Endothelial cell of umbilical vein (primary cell): ENCODE results near the gene DUSP16. TPM values are rescaled to one million over a fixed set of nuclear protein-coding genes. Genes with fewer than 3 reads are reported as not detected.
"Not testable (repeated sequence)": the region's sequence is repeated elsewhere in the genome, so short reads cannot be mapped to it uniquely, and the experiment has no call there.

Source experiments
- BruUV-seq: library from RNA; stranded (reverse); fragments of 400-500 nt; replicated peaks from 2 replicates; lab custom pipeline; 2021; lab: Mats Ljungman, UMichigan
- CTCF ChIA-PET: fragments of 300-600, 350-600 bp; sonication (Branson Sonifier 250); formaldehyde crosslinking; loops from one replicate; lab custom pipeline; 2021; ENCODE audit warnings: antibody characterized with exemption, inconsistent platforms; lab: Charles Lee
- POLR2A ChIA-PET: fragments of 300-600, 350-600 bp; sonication (Branson Sonifier 250); formaldehyde crosslinking; loops from one replicate; lab custom pipeline; 2021; ENCODE audit warnings: antibody characterized with exemption, inconsistent platforms; lab: Charles Lee
- DNase-seq: peaks from one replicate; pipeline ENCODE4 v3.0.0-alpha.2; 2011; ENCODE audit warnings: low read depth, low spot score
- FAIRE-seq: peaks from 2 replicates; lab custom pipeline; 2011; peaks lifted over from hg19 to GRCh38; lab: Jason Lieb, UNC
- H2AFZ ChIP-seq: 2 replicates; pipeline ENCODE4 v1.6.0; 2012; ENCODE audit warnings: low read depth, low read length, control low read depth, inconsistent platforms
- H3K27ac ChIP-seq: 2 replicates; pipeline ENCODE4 v1.5.1; 2011; ENCODE audit warnings: low read depth, mild to moderate bottlenecking, control low read depth, low read length, moderate library complexity; ENCODE audit not compliant: insufficient read depth
- H3K27me3 ChIP-seq, 2 experiments: 2 replicates each; pipeline versions ENCODE4 v1.6.0 to v1.6.1; 2011; ENCODE audit warnings: low read length in 2 of 2, mixed read lengths in 1 of 2; ENCODE audit not compliant: control insufficient read depth in 2 of 2, insufficient read depth in 2 of 2
- H3K36me3 ChIP-seq, 2 experiments: 2 replicates in 1 of 2; 3 replicates in 1 of 2; pipeline ENCODE4 v1.5.1; 2011; ENCODE audit warnings: low read length in 2 of 2, mild to moderate bottlenecking in 1 of 2, moderate library complexity in 1 of 2; ENCODE audit not compliant: control insufficient read depth in 2 of 2, insufficient read depth in 2 of 2; ENCODE audit errors: extremely low read depth in 1 of 2
- H3K4me1 ChIP-seq: 3 replicates; pipeline ENCODE4 v1.5.1; 2011; ENCODE audit warnings: mild to moderate bottlenecking, low read length; ENCODE audit not compliant: control insufficient read depth, insufficient read depth; ENCODE audit errors: extremely low read depth
- H3K4me2 ChIP-seq: 2 replicates; pipeline ENCODE4 v1.6.1; 2011; ENCODE audit warnings: low read length, control low read depth, mixed read lengths; ENCODE audit not compliant: insufficient read depth
- H3K4me3 ChIP-seq, 3 experiments: fragments of 200-600 bp in 1 of 3; sonication (generic), shearing (Covaris generic) in 1 of 3; replicated peaks in 1 of 3; 2 replicates each; pipeline ENCODE4 v1.5.1; 2011 to 2016; ENCODE audit warnings: control low read depth in 3 of 3, low read length in 3 of 3, mild to moderate bottlenecking in 2 of 3, inconsistent platforms in 1 of 3, low read depth in 1 of 3, moderate library complexity in 1 of 3; ENCODE audit not compliant: insufficient read depth in 1 of 3
- H3K79me2 ChIP-seq: 2 replicates; pipeline ENCODE4 v1.6.0; 2012; ENCODE audit warnings: low read length, inconsistent platforms; ENCODE audit not compliant: control insufficient read depth, insufficient read depth
- H3K9ac ChIP-seq: replicated peaks from 2 replicates; pipeline ENCODE3; 2011; ENCODE audit warnings: low read length, control low read depth; ENCODE audit not compliant: insufficient read depth; ENCODE audit errors: extremely low read depth
- H3K9me1 ChIP-seq: replicated peaks from 3 replicates; pipeline ENCODE4 v1.6.0; 2011; ENCODE audit warnings: mild to moderate bottlenecking, low read length; ENCODE audit not compliant: control insufficient read depth, insufficient read depth; ENCODE audit errors: extremely low read depth
- H3K9me3 ChIP-seq: replicated peaks from 2 replicates; pipeline ENCODE4 v1.5.1; 2012; ENCODE audit warnings: low read length, inconsistent platforms; ENCODE audit not compliant: control insufficient read depth, insufficient read depth
- H4K20me1 ChIP-seq: replicated peaks from 2 replicates; pipeline ENCODE3; 2011; ENCODE audit warnings: mild to moderate bottlenecking, low read length; ENCODE audit not compliant: control insufficient read depth, insufficient read depth; ENCODE audit errors: extremely low read depth
- CTCF ChIP-seq, 2 donors: IDR thresholded peaks; 1 replicate in 1 of 2; 2 replicates in 1 of 2; pipeline ENCODE4 v1.5.1; 2011; ENCODE audit warnings: low read length in 2 of 2, mild to moderate bottlenecking in 2 of 2, moderate library complexity in 2 of 2, control low read depth in 1 of 2, inconsistent platforms in 1 of 2, low read depth in 1 of 2; ENCODE audit not compliant: insufficient read depth in 1 of 2; ENCODE audit errors: extremely low read depth in 1 of 2
- EZH2 ChIP-seq: IDR thresholded peaks from 2 replicates; pipeline ENCODE4 v1.6.1; 2012; ENCODE audit warnings: borderline replicate concordance, low read depth, mild to moderate bottlenecking, moderate library complexity, low read length, inconsistent platforms; ENCODE audit not compliant: severe bottlenecking
- FOS ChIP-seq: IDR thresholded peaks from 2 replicates; pipeline ENCODE4 v1.6.1; 2011; ENCODE audit warnings: mild to moderate bottlenecking, low read length, moderate library complexity, borderline replicate concordance; ENCODE audit not compliant: insufficient read depth
- GATA2 ChIP-seq: IDR thresholded peaks from 2 replicates; pipeline ENCODE4 v1.7.0; 2011; ENCODE audit warnings: low read depth, mild to moderate bottlenecking, moderate library complexity, mixed read lengths, low read length; ENCODE audit not compliant: insufficient read length, insufficient read depth
- JUN ChIP-seq: IDR thresholded peaks from 2 replicates; pipeline ENCODE4 v1.6.1; 2011; ENCODE audit warnings: borderline replicate concordance, low read depth; ENCODE audit not compliant: insufficient read length, insufficient read depth
- MAX ChIP-seq: IDR thresholded peaks from 2 replicates; pipeline ENCODE4 v1.6.1; 2011; ENCODE audit not compliant: insufficient read depth, insufficient read length
- MYC ChIP-seq: IDR thresholded peaks from one replicate; pipeline ENCODE4 v1.6.1; 2011; ENCODE audit warnings: mild to moderate bottlenecking, low read depth, low read length
- POLR2A ChIP-seq: IDR thresholded peaks from 2 replicates; pipeline ENCODE4 v1.6.1; 2012; ENCODE audit warnings: low read depth, mild to moderate bottlenecking, control low read depth, low read length
- POLR2AphosphoS5 ChIP-seq: IDR thresholded peaks from 2 replicates; pipeline ENCODE4 v1.6.1; 2012; ENCODE audit warnings: low read depth, mild to moderate bottlenecking, control low read depth, low read length, moderate library complexity; ENCODE audit not compliant: insufficient read depth
- dilution Hi-C: fragments of 300-500 bp; cut with MboI; formaldehyde crosslinking; loops from one replicate; pipeline ENCODE4 v1.15.0; 2019; ENCODE audit warnings: low sequenced_read_pairs; ENCODE audit not compliant: extremely low pct_ligation_motif_present
- intact Hi-C: fragments of 100-400 bp; cut with micrococcal nuclease; formaldehyde crosslinking; loops from one replicate; pipeline ENCODE4 v1.10.0; 2022
- polyA plus RNA-seq, 4 experiments: library from polyadenylated mRNA; depleted of rRNA in 3 of 4; stranded (reverse) in 3 of 4; unstranded in 1 of 4; fragments of >200 nt; gene quantifications; 2 replicates each; pipeline versions ENCODE4 v1.2.1 to v1.2.3, GENCODE V29; 2011 to 2012; ENCODE audit warnings: missing spikeins in 1 of 4
- total RNA-seq: library from RNA; stranded (reverse); gene quantifications from 2 replicates; pipeline ENCODE4 v1.2.3, GENCODE V29; 2021

The DUSP16 gene
- total and polyA plus RNA-seq, 2 donors (not counting 3 experiments of a cell fraction or from before 2014, with no cell fraction given) = 7.4 to 19.5 TPM

GRCh38 chr12:12473223-12473622 lies 89.4 kb downstream of the DUSP16 start:
- dilution Hi-C loops = no loop called here
- Histone ChIP-seq H3K4me1 (peaks cover 16% of the 10 kb centered on the region), H3K27me3 (no peaks in the 10 kb centered on the region), H3K9ac (no peak overlapping the region), H3K9me1 (no peaks in the 10 kb centered on the region), H3K79me2 (no peaks in the 10 kb centered on the region), H3K9me3 (no peaks in the 10 kb centered on the region), H3K4me2 (no peak overlapping the region), H4K20me1 (no peaks in the 10 kb centered on the region), H2AFZ (no peak overlapping the region), H3K36me3 (peaks cover 0 to 3% of the 10 kb centered on the region in 2 experiments), H3K27ac (no peak overlapping the region), H3K4me3 (no peak overlapping the region)
- no TSS peak for BruUV-seq
- DNase-seq (no peak), FAIRE-seq (no peak)
- ChIA-PET CTCF (interaction anchor here (0.8 to 1.7 kb wide), 3 partner anchors 11 to 264 kb away, joined by 4 to 6 read pairs (median 5); partner anchors contain the start of gene DUSP16), POLR2A (no interaction called here)
- intact Hi-C loops = no loop called here
- TF ChIP-seq JUN = no peak
- no peak for TF ChIP-seq GATA2
- TF ChIP-seq FOS = no peak
- TF ChIP-seq POLR2AphosphoS5 = no peak
- TF ChIP-seq CTCF (IDR thresholded peaks at IDR 0.05; ENCODE audit: extremely low read depth in 1 of 2, insufficient read depth in 1 of 2, low read depth in 1 of 2, low read length in 2 of 2) = no peak
- no peak for TF ChIP-seq MYC
- no peak for TF ChIP-seq POLR2A
- TF ChIP-seq MAX = no peak
- no peak for TF ChIP-seq EZH2

- H3K27ac ChIP-seq, H3K9ac ChIP-seq, dilution Hi-C loops, H3K4me3 ChIP-seq, H3K27me3 ChIP-seq, FAIRE-seq, DNase-seq, H3K9me1 ChIP-seq, H3K36me3 ChIP-seq, H3K79me2 ChIP-seq, intact Hi-C loops, H2AFZ ChIP-seq, H3K9me3 ChIP-seq, H4K20me1 ChIP-seq, H3K4me2 ChIP-seq, BruUV-seq, POLR2A ChIA-PET: not testable (repeated sequence)
- peaks cover 16% of the 10 kb centered on the region for H3K4me1 ChIP-seq
- CTCF ChIA-PET = interaction anchor here (1.4 to 1.9 kb wide), 3 partner anchors 15 to 265 kb away, joined by 3 to 5 read pairs (median 4); no protein-coding TSS in a partner anchor
Observed at GRCh38 chr12:12471982-12472961, 90.4 kb downstream of the DUSP16 start.
